ENCODE data around the gene PPP6R1.

The PPP6R1 gene

GRCh38 chr19:55224038-55224665 is 34.7 kb downstream of the PPP6R1 start:
- no peak overlapping the region for H3K9ac ChIP-seq (ENCODE audit: insufficient read length)
- no peaks in the 10 kb centered on the region for H3K9me3 ChIP-seq (ENCODE audit: low read depth, low read length)
- TF ChIP-seq EZH2 (IDR thresholded peaks at IDR 0.05) (no peak), FOXP2 (optimal IDR thresholded peaks at IDR 0.05; ENCODE audit: control extremely low read depth, extremely low read length, insufficient read depth) (no peak), POLR2AphosphoS5 (IDR thresholded peaks at IDR 0.05; ENCODE audit: borderline replicate concordance, low read depth, low read length) (no peak; the same call in 1 of the 2 replicates)
- no peak overlapping the region for H3K27ac ChIP-seq
- DNase-seq (ENCODE audit: low read depth, low spot score): no peak
- no peak overlapping the region for H3K4me3 ChIP-seq
- no peaks in the 10 kb centered on the region; the same call in 1 of the 2 replicates for H3K36me3 ChIP-seq (ENCODE audit: insufficient read depth, low read length)

- no peak for TF ChIP-seq POLR2AphosphoS5 (IDR thresholded peaks at IDR 0.05; ENCODE audit: borderline replicate concordance, low read depth, low read length)
- TF ChIP-seq EZH2 (IDR thresholded peaks at IDR 0.05): no peak
- no peak for TF ChIP-seq FOXP2 (optimal IDR thresholded peaks at IDR 0.05; ENCODE audit: control extremely low read depth, extremely low read length, insufficient read depth)
Observed at GRCh38 chr19:55223291-55224037, 35.4 kb downstream of the PPP6R1 start.

GRCh38 chr19:55220525-55220924 is 38.3 kb downstream of the PPP6R1 start:
- no peak for TF ChIP-seq EZH2 (IDR thresholded peaks at IDR 0.05)
- DNase-seq (ENCODE audit: low read depth, low spot score): no peak
- Histone ChIP-seq H3K27ac (no peak overlapping the region), H3K36me3 (ENCODE audit: insufficient read depth, low read length) (no peaks in the 10 kb centered on the region), H3K4me3 (no peak overlapping the region), H3K9ac (ENCODE audit: insufficient read length) (no peak overlapping the region), H3K9me3 (ENCODE audit: low read depth, low read length) (no peaks in the 10 kb centered on the region)

More at GRCh38 chr19:55223291-55224037, 35.4 kb downstream of the PPP6R1 start:
- no peaks in the 10 kb centered on the region for H3K36me3 ChIP-seq (ENCODE audit: insufficient read depth, low read length)
- no peak overlapping the region for H3K9ac ChIP-seq (ENCODE audit: insufficient read length)
- DNase-seq (ENCODE audit: low read depth, low spot score): no peak
- H3K4me3 ChIP-seq: no peak overlapping the region
- no peaks in the 10 kb centered on the region for H3K9me3 ChIP-seq (ENCODE audit: low read depth, low read length)
- H3K27ac ChIP-seq: no peak overlapping the region

GRCh38 chr19:55216461-55217198 is 42.2 kb downstream of the PPP6R1 start:
- TF ChIP-seq FOXP2 (optimal IDR thresholded peaks at IDR 0.05; ENCODE audit: control extremely low read depth, extremely low read length, insufficient read depth): peak; percentile 60
- TF ChIP-seq POLR2AphosphoS5 (IDR thresholded peaks at IDR 0.05; ENCODE audit: borderline replicate concordance, low read depth, low read length): no peak
- Histone ChIP-seq H3K36me3 (ENCODE audit: insufficient read depth, low read length) (no peaks in the 10 kb centered on the region), H3K27ac (no peak overlapping the region), H3K9ac (ENCODE audit: insufficient read length) (peak overlapping the region; percentile 48), H3K9me3 (ENCODE audit: low read depth, low read length) (no peaks in the 10 kb centered on the region), H3K4me3 (peak overlapping the region; percentile 74)
- DNase-seq (ENCODE audit: low read depth, low spot score): peak; percentile 39

GRCh38 chr19:55213547-55213946 is 45.3 kb downstream of the PPP6R1 start:
- Histone ChIP-seq H3K4me3 (no peak overlapping the region), H3K9ac (ENCODE audit: insufficient read length) (no peak overlapping the region), H3K27ac (no peak overlapping the region), H3K36me3 (ENCODE audit: insufficient read depth, low read length) (no peaks in the 10 kb centered on the region), H3K9me3 (ENCODE audit: low read depth, low read length) (no peaks in the 10 kb centered on the region)
- no peak for DNase-seq (ENCODE audit: low read depth, low spot score)
- TF ChIP-seq POLR2AphosphoS5 (IDR thresholded peaks at IDR 0.05; ENCODE audit: borderline replicate concordance, low read depth, low read length) (no peak), EZH2 (IDR thresholded peaks at IDR 0.05) (no peak), FOXP2 (optimal IDR thresholded peaks at IDR 0.05; ENCODE audit: control extremely low read depth, extremely low read length, insufficient read depth) (no peak)

- no peak for TF ChIP-seq POLR2AphosphoS5 (IDR thresholded peaks at IDR 0.05; ENCODE audit: borderline replicate concordance, low read depth, low read length)
- TF ChIP-seq FOXP2 (optimal IDR thresholded peaks at IDR 0.05; ENCODE audit: control extremely low read depth, extremely low read length, insufficient read depth): no peak
- no peak for TF ChIP-seq EZH2 (IDR thresholded peaks at IDR 0.05)
- H3K27ac ChIP-seq: no peak overlapping the region
- H3K4me3 ChIP-seq: no peak overlapping the region
- DNase-seq (ENCODE audit: low read depth, low spot score): peak; percentile 20
- H3K9ac ChIP-seq (ENCODE audit: insufficient read length): no peak overlapping the region
- H3K9me3 ChIP-seq (ENCODE audit: low read depth, low read length): no peaks in the 10 kb centered on the region
- H3K36me3 ChIP-seq (ENCODE audit: insufficient read depth, low read length): no peaks in the 10 kb centered on the region
Observed at GRCh38 chr19:55212447-55212846, 46.4 kb downstream of the PPP6R1 start.

- Histone ChIP-seq H3K4me3 (no peak overlapping the region), H3K9ac (ENCODE audit: insufficient read length) (no peak overlapping the region)
- TF ChIP-seq EZH2 (IDR thresholded peaks at IDR 0.05): no peak
- TF ChIP-seq POLR2AphosphoS5 (IDR thresholded peaks at IDR 0.05; ENCODE audit: borderline replicate concordance, low read depth, low read length): no peak
- TF ChIP-seq FOXP2 (optimal IDR thresholded peaks at IDR 0.05; ENCODE audit: control extremely low read depth, extremely low read length, insufficient read depth): no peak
Observed at GRCh38 chr19:55209693-55210472, 48.9 kb downstream of the PPP6R1 start.

More at GRCh38 chr19:55209693-55210472, 48.9 kb downstream of the PPP6R1 start:
- no peaks in the 10 kb centered on the region for H3K9me3 ChIP-seq (ENCODE audit: low read depth, low read length)
- no peaks in the 10 kb centered on the region for H3K36me3 ChIP-seq (ENCODE audit: insufficient read depth, low read length)
- DNase-seq (ENCODE audit: low read depth, low spot score): no peak
- no peak overlapping the region for H3K27ac ChIP-seq
